GM12801 (cell line): ENCODE measurements around the gene PCF11.

ENCODE experiments used
- TF ChIP-seq, protein P1 (sequence below): IDR thresholded peaks from one replicate; pipeline ENCODE4 v1.5.1; 2011; ENCODE audit warnings: control low read depth; ENCODE audit not compliant: insufficient read length; ENCODE audit errors: extremely low read depth

Gene PCF11

DNA sequence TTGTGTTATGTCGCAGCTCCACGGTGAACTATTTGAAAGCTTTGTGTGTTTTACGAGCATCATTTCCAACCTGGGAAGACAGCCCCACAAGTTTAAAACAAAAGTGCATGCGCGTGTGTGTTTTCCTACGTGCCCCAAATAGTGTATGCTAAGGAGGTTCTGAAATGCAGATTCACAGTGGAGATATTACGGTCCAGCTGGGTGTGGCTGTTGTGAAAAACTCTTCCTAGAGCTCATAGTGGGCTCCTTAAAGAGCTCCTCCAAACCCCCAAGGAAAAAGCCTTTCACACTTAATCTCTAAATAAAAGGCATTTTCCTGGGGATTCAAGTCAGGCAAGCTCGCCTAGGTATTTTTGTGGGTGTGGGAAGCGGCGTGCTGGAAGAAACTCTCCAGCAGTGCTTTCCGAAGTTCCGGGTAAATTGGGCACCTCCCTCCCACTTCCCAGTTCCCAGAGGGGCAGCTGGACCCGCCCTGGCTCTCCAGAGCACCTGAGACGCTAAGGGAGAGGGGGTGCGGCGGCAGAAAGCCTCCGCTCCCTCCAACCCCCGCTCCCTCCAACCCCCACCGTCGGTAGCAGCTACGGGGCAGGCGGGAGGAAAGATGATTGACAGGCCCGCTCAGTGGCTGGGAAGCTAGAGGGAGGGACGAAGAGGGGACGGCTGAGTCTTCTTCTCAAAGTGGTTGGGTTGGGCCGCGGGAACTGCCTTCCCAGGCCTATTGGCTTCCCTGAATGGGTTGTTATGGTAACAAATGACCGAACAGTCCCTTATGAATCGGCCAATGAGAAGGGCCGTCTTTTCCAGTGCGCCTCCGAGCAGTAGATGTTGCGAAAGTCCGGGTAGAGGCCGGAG is 561 bp upstream of the PCF11 start:
- TF ChIP-seq, protein P1, sequence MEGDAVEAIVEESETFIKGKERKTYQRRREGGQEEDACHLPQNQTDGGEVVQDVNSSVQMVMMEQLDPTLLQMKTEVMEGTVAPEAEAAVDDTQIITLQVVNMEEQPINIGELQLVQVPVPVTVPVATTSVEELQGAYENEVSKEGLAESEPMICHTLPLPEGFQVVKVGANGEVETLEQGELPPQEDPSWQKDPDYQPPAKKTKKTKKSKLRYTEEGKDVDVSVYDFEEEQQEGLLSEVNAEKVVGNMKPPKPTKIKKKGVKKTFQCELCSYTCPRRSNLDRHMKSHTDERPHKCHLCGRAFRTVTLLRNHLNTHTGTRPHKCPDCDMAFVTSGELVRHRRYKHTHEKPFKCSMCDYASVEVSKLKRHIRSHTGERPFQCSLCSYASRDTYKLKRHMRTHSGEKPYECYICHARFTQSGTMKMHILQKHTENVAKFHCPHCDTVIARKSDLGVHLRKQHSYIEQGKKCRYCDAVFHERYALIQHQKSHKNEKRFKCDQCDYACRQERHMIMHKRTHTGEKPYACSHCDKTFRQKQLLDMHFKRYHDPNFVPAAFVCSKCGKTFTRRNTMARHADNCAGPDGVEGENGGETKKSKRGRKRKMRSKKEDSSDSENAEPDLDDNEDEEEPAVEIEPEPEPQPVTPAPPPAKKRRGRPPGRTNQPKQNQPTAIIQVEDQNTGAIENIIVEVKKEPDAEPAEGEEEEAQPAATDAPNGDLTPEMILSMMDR = no peak

DNA sequence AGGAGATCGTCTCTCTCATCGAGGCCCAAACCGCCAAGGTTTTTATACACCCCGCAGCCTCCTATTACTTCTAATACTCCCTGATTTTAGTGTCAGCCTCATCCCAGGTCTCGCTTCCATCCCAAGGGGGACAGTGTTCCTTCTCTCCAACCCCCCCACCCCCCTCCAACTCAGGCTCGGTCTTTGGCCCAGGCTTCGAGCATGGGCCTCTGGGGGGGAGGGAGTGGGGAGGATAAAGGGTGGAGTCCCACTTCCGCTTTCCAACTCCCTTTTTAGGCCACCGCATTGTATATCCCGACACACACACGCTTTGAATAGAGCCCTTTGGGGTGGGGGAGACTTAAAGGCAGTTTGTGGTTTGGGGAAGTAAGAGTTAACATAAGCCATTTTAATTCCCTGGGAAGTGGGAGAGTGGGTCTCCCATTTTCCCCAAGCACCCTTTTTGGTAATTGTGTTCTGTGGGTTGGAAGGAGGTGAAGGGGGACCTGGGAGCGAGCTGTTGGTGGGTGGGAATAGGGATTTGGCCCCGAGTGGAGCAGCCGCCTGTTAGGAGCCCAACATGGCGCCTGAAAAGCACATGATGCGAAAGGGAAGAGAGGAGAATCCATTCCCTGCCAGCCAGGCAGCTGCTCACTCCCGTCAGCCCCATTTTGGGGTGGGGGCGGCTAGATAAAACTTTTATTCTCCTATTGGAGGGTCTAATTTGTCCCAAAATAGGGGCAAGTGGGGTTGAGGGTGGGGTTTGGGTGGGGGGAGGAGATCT is 844 bp downstream of the PCF11 start:
- TF ChIP-seq, protein P1 = no peak

DNA sequence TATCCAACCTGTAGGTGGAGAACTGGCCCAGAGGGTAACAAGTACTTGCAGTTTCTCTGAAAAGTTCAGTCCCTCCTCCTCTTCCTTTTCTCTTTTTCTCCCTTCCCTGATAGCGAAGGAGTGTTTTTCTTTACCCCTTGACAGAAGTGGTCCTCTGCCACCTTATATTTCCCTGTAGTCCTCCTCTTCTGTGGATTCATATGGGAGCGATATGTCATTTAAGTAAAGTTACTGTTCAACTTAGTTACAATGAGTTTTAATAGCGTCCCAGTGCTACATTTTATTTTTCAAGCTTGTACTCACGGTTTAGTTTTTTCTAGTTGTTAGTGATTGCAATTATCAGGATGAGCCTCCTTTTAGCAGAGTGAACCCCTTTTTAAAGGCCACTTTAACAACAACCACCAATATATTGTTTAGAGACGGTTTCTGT is 1.4 kb downstream of the PCF11 start:
- TF ChIP-seq, protein P1 = no peak

DNA sequence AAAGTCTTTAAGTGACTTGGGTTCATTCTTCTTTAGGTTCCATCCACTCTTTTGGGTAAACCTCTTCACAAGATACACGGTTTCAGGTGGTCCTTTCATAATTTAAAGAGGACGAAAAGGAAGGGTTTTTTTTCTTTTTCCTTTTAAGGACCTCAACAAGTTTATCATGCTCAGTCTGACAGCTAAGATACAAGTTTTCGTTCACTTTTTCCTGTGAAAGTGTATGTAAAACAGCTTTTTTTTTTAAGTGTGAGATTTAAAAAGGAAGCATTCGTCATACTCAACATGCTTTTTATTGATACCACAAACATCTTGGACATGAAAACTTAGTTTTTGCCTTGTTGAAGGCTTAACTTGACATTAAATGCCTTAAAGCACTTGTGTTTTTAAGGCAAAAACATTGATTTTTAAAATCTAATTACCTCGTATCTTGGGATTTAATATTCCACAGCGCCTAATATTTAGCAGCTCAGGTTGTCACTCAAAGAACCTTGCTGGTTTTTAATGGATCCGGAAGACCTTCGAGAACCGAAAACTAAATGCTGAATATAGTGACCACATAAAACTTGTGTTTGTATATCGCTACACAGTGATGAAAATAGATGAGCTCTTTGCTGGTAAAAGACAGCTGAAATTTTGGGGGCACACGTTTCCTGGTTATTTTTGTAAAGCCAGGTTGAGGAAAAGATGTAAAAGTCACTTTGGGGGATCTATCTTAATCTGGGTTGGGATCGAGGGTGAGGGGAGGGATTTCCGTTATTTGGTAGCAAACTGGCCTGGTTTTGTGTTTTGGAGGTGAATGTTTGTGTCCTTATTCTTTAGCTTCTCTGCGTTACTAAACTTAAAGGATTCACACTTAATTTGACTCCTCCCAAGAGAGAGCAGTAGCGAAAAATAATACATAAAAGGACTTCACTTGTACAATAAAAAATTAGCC is 2.3 kb downstream of the PCF11 start:
- TF ChIP-seq, protein P1 = no peak

DNA sequence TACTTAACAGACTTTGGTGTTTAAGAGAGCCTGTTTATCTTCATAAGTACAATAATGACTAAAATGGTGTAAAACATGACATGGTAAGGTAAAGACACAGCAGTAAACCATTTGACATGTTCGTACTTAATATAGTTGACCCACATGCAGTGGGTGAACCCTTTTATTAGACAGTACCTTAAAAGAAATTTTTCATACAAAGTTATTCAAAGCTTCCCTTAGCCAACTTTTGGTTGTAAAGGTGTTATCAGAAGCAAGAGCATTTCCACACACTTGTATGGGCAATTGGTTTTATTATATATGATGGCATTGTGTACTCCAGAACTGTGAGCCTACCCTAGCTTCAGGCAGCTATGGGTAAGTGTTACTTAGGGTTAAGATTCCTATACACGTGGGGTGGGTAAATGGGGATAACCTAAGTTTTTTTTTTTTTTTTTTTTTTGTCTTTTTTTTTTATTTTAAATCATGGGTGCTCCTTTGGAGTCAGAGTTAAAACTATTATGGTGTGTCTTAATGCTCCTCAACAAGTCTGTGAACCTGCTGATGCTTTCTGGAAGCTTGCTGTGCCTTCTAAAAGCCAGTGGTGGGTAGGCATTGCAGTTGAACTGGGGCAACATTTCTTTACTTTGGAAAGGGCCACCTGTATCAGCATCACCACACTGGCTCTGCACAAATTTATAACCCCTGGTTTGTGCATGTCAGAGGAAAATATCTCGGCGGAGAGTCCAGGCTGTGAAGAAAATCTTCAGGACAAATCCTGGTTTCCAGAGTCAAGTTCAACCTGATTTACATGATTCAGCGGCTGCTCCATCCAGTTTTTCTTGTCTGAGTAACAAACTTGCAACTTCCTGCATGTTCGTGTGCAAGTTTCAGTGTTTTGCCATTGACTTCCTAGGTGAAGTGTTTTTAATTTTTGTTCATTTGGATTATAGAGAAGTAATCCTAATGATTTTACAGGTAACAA is 3.3 kb downstream of the PCF11 start:
- TF ChIP-seq, protein P1 = no peak

DNA sequence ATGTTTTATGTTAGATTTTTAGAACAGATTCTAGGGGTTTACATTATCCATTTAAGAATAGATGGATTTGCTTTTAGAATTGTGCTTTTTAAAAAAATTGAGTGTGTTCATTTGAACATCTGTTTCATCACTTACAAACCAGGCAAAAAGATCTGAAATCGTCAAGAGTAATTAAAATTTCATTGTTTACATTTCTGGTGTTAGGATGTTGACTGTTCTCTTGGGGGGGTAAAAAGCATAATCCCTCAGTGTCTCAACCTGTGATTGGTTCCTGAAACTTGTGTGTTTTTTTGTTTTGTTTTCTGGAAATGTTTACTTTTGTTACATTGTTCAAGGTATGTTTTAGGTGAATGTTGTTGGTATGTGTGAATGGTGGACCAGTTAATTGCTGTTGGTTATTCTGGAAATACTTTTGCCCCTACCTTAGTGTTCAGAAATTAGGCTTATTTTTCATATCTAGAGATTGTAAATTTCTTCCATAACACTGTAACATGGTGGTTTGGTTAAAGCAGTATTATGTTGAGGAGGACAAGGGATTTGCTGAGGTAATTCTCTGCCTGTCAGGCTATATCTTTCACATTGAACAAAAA is 4.8 kb downstream of the PCF11 start:
- TF ChIP-seq, protein P1 = no peak
